Measurements from ENCODE around the gene DHX35. TPM values are rescaled to one million over a fixed set of nuclear protein-coding genes. Genes with fewer than 3 reads are reported as not detected.

The DHX35 gene
- total RNA-seq, 1 experiment from 2014 or later: 12.1 TPM

GRCh38 chr20:39019805-39020325 is 57.7 kb downstream of the DHX35 start:
- Histone ChIP-seq H3K27me3 (ENCODE audit: insufficient read depth, low read depth) (no peaks in the 10 kb centered on the region), H3K27ac (no peak overlapping the region), H3F3A (ENCODE audit: insufficient read depth, low read depth) (peaks cover 8% of the 10 kb centered on the region; the same call in 1 of the 2 replicates), H4K20me1 (ENCODE audit: insufficient read depth) (no peaks in the 10 kb centered on the region), H2AFZ (no peak overlapping the region), H3K9me2 (ENCODE audit: insufficient read depth) (no peaks in the 10 kb centered on the region), H3K4me3 (no peak overlapping the region), H3K9me3 (ENCODE audit: insufficient read depth, low read depth) (no peaks in the 10 kb centered on the region), H3K4me1 (replicated peaks; ENCODE audit: insufficient read depth) (peaks cover 14% of the 10 kb centered on the region), H3K36me3 (ENCODE audit: low read depth) (peaks cover 28% of the 10 kb centered on the region), H3K79me2 (ENCODE audit: low read depth) (no peaks in the 10 kb centered on the region), H3K4me2 (no peak overlapping the region)
- DNase-seq: no peak
- TF ChIP-seq EZH2 (IDR thresholded peaks at IDR 0.05; ENCODE audit: low read depth) (no peak), CTCF (conservative IDR thresholded peaks at IDR 0.05) (no peak)
- ChIA-PET CTCF (no interaction called here), POLR2A (ENCODE audit: unreplicated experiment) (no interaction called here)
- no TSS peak for BruUV-seq (replicated peaks)
- intact Hi-C loops (cut with micrococcal nuclease; ENCODE audit: unreplicated experiment): no loop called here

GRCh38 chr20:39021748-39022147 is 59.6 kb downstream of the DHX35 start:
- ChIA-PET POLR2A (ENCODE audit: unreplicated experiment) (interaction anchor here (0.6 kb wide), 1 partner anchor 61 kb away, joined by 3 read pairs; no protein-coding TSS in a partner anchor), CTCF (no interaction called here)
- no TSS peak for BruUV-seq (replicated peaks)
- H2AFZ ChIP-seq: no peak overlapping the region
- no peaks in the 10 kb centered on the region for H3K9me3 ChIP-seq (ENCODE audit: insufficient read depth, low read depth)
- H3K4me2 ChIP-seq: no peak overlapping the region
- no peaks in the 10 kb centered on the region for H3K79me2 ChIP-seq (ENCODE audit: low read depth)
- DNase-seq: no peak
- H3K4me1 ChIP-seq (replicated peaks; ENCODE audit: insufficient read depth): peaks cover 2% of the 10 kb centered on the region; the same call in 1 of the 2 replicates
- H3K27ac ChIP-seq: no peak overlapping the region
- no peaks in the 10 kb centered on the region for H4K20me1 ChIP-seq (ENCODE audit: insufficient read depth)
- no peaks in the 10 kb centered on the region for H3K9me2 ChIP-seq (ENCODE audit: insufficient read depth)
- TF ChIP-seq CTCF (conservative IDR thresholded peaks at IDR 0.05) (no peak), EZH2 (IDR thresholded peaks at IDR 0.05; ENCODE audit: low read depth) (no peak)
- H3K27me3 ChIP-seq (ENCODE audit: insufficient read depth, low read depth): no peaks in the 10 kb centered on the region
- peaks cover 24% of the 10 kb centered on the region for H3K36me3 ChIP-seq (ENCODE audit: low read depth)
- intact Hi-C loops (cut with micrococcal nuclease; ENCODE audit: unreplicated experiment): no loop called here
- H3K4me3 ChIP-seq: no peak overlapping the region
- H3F3A ChIP-seq (ENCODE audit: insufficient read depth, low read depth): no peaks in the 10 kb centered on the region

GRCh38 chr20:39025883-39026282 is 63.7 kb downstream of the DHX35 start:
- Histone ChIP-seq H3K36me3 (ENCODE audit: low read depth) (peaks cover 21% of the 10 kb centered on the region), H3K27me3 (ENCODE audit: insufficient read depth, low read depth) (no peaks in the 10 kb centered on the region), H3K4me3 (no peak overlapping the region), H3K27ac (no peak overlapping the region), H3K4me1 (replicated peaks; ENCODE audit: insufficient read depth) (no peaks in the 10 kb centered on the region), H3K9me2 (ENCODE audit: insufficient read depth) (no peaks in the 10 kb centered on the region), H2AFZ (no peak overlapping the region), H3F3A (ENCODE audit: insufficient read depth, low read depth) (no peaks in the 10 kb centered on the region), H3K79me2 (ENCODE audit: low read depth) (no peaks in the 10 kb centered on the region), H3K9me3 (ENCODE audit: insufficient read depth, low read depth) (no peaks in the 10 kb centered on the region), H3K4me2 (no peak overlapping the region), H4K20me1 (ENCODE audit: insufficient read depth) (no peaks in the 10 kb centered on the region)
- intact Hi-C loops (cut with micrococcal nuclease; ENCODE audit: unreplicated experiment): no loop called here
- DNase-seq: no peak
- POLR2A ChIA-PET (ENCODE audit: unreplicated experiment): no interaction called here
- CTCF ChIA-PET: no interaction called here
- no TSS peak for BruUV-seq (replicated peaks)
- TF ChIP-seq CTCF (conservative IDR thresholded peaks at IDR 0.05): no peak
- TF ChIP-seq EZH2 (IDR thresholded peaks at IDR 0.05; ENCODE audit: low read depth): no peak
